ENCODE measurements around the gene MTMR12. TPM values are rescaled to one million over a fixed set of nuclear protein-coding genes. Genes with fewer than 3 reads are reported as not detected.

The MTMR12 gene
- total and polyA plus RNA-seq, 2 of the 13 experiments (the other 11 are each of a cell fraction or from before 2014, with no cell fraction given) = 23.4 to 36.6 TPM

- TF ChIP-seq ZNF569 (CRISPR knock-in tag; IDR thresholded peaks at IDR 0.05; ENCODE audit: borderline replicate concordance) (no peak), ATF7-NPFF (CRISPR knock-in tag; IDR thresholded peaks at IDR 0.05; ENCODE audit: low read depth) (no peak), ZNF407 (CRISPR knock-in tag; IDR thresholded peaks at IDR 0.05; ENCODE audit: not compliant biosample characterization) (no peak), HDAC1 (CRISPR knock-in tag; IDR thresholded peaks at IDR 0.05) (no peak), ZNF724P (CRISPR knock-in tag; IDR thresholded peaks at IDR 0.05; ENCODE audit: borderline replicate concordance) (peak; percentile 96; the same call in 1 of the 2 replicates), ZNF280D (CRISPR knock-in tag; IDR thresholded peaks at IDR 0.05) (peak; percentile 82)
Observed at GRCh38 chr5:32339198-32339597, 26.5 kb upstream of the MTMR12 start (continued).

All from HepG2 (cell line).